T-cell (primary cell): ENCODE results near the gene PBXIP1. TPM values are rescaled to one million over a fixed set of nuclear protein-coding genes. Genes with fewer than 3 reads are reported as not detected.

Experiments used
- ATAC-seq, 4 experiments: fragments of 200-7000 bp in 3 of 4; fragments of 150-1000 bp in 1 of 4; cut with Tn5 transposase; replicated peaks in 1 of 4; 1 replicate in 3 of 4; 2 replicates in 1 of 4; pipeline ENCODE4 v1.10.0; 2021; ENCODE audit warnings: moderate library complexity in 3 of 4, mild to moderate bottlenecking in 2 of 4, moderate number of reproducible peaks in 1 of 4
- CTCF ChIA-PET, 2 donors: fragments of 300-600 bp; sonication (Branson Sonifier 250); formaldehyde crosslinking; loops; one replicate each; lab custom pipeline; 2022; ENCODE audit warnings: antibody characterized with exemption in 2 of 2; lab: Charles Lee
- POLR2A ChIA-PET, 2 donors: fragments of 300-600 bp; sonication (Branson Sonifier 250); formaldehyde crosslinking; loops; one replicate each; lab custom pipeline; 2022; ENCODE audit warnings: antibody characterized with exemption in 2 of 2; lab: Charles Lee
- DNase-seq, 35 experiments: peaks; one replicate each; pipeline versions ENCODE4 v3.0.0 to v3.0.0-alpha.2; 2013 to 2023
- H3K27ac ChIP-seq: one replicate; pipeline ENCODE4 v1.5.1; 2013; ENCODE audit warnings: low read length
- H3K27me3 ChIP-seq, 2 experiments: replicated peaks in 1 of 2; 1 replicate in 1 of 2; 2 replicates in 1 of 2; pipeline versions ENCODE4 v1.6.1 to v1.7.0; 2013; ENCODE audit warnings: low read length in 1 of 2, mixed read lengths in 1 of 2; ENCODE audit not compliant: control insufficient read depth in 2 of 2, insufficient read depth in 2 of 2; ENCODE audit errors: extremely low read depth in 1 of 2
- H3K36me3 ChIP-seq, 2 donors: 1 replicate in 1 of 2; 2 replicates in 1 of 2; pipeline versions ENCODE4 v1.6.1 to v1.7.0; 2013; ENCODE audit warnings: low read length in 1 of 2; ENCODE audit not compliant: control insufficient read depth in 2 of 2, insufficient read depth in 1 of 2; ENCODE audit errors: extremely low read depth in 1 of 2
- H3K4me1 ChIP-seq, 2 experiments: 1 replicate in 1 of 2; 2 replicates in 1 of 2; pipeline versions ENCODE4 v1.6.1 to v1.7.0; 2013; ENCODE audit warnings: low read length in 2 of 2, mixed read lengths in 1 of 2; ENCODE audit not compliant: insufficient read depth in 2 of 2, control insufficient read depth in 1 of 2; ENCODE audit errors: extremely low read depth in 1 of 2
- H3K4me3 ChIP-seq, 2 donors: 1 replicate in 1 of 2; 2 replicates in 1 of 2; pipeline versions ENCODE4 v1.5.1 to v1.7.0; 2013; ENCODE audit warnings: mild to moderate bottlenecking in 2 of 2, low read length in 1 of 2, moderate library complexity in 1 of 2; ENCODE audit not compliant: control insufficient read depth in 1 of 2; ENCODE audit errors: extremely low read depth in 1 of 2
- H3K9me3 ChIP-seq: 2 replicates; pipeline ENCODE4 v1.7.0; 2013
- H3K27ac Mint-ChIP-seq, 2 donors: one replicate each; pipeline ENCODE4 v1.8.0; 2020 to 2021; ENCODE audit warnings: mild to moderate bottlenecking in 2 of 2, mixed read lengths in 2 of 2
- H3K27me3 Mint-ChIP-seq, 2 donors: one replicate each; pipeline ENCODE4 v1.8.0; 2021 to 2022; ENCODE audit warnings: mixed read lengths in 2 of 2
- H3K36me3 Mint-ChIP-seq: one replicate; pipeline ENCODE4 v1.8.0; 2021; ENCODE audit warnings: mixed read lengths
- H3K4me1 Mint-ChIP-seq, 3 donors: one replicate each; pipeline ENCODE4 v1.8.0; 2020 to 2022; ENCODE audit warnings: mixed read lengths in 3 of 3, mild to moderate bottlenecking in 1 of 3
- H3K4me3 Mint-ChIP-seq, 3 donors: one replicate each; pipeline ENCODE4 v1.8.0; 2020 to 2022; ENCODE audit warnings: mild to moderate bottlenecking in 3 of 3, mixed read lengths in 3 of 3, moderate library complexity in 3 of 3
- H3K9me3 Mint-ChIP-seq, 3 donors: one replicate each; pipeline ENCODE4 v1.8.0; 2020 to 2022; ENCODE audit warnings: mixed read lengths in 3 of 3
- WGBS: methylation state at CpG from one replicate; pipeline ENCODE4 v1.1.5; 2013; ENCODE audit warnings: missing lambda C conversion rate; ENCODE audit not compliant: insufficient coverage; 5-methylcytosine and 5-hydroxymethylcytosine counted together
- total RNA-seq, 35 experiments: library from RNA in 6 of 35; stranded (reverse) in 6 of 35; fragments of 120-200 nt in 1 of 35; gene quantifications; one replicate each; pipeline versions ENCODE4 v1.2.1 to v1.2.4 and lab custom pipeline; 2013 to 2026

Gene PBXIP1
- total RNA-seq, 5 donors from 2014 or later (not counting 1 experiment from before 2014, with no cell fraction given), result 299 to 450 (median 328) TPM

- no peaks in the 10 kb centered on the region for H3K27me3 ChIP-seq
- peak overlapping the region; percentile 72 to 97 for H3K4me3 ChIP-seq
- DNase-seq (peak in 1 of 35 experiments; percentile 42), ATAC-seq (no peak)
- CTCF ChIA-PET, result interaction anchor here (0.6 to 2.1 kb wide), 6 partner anchors 10 to 1014 kb away, joined by 3 to 29 read pairs (median 6); partner anchors contain the start of genes FLAD1 (in 1 of the 2), PBXIP1 (in 1 of the 2) and RAB13 (in 1 of the 2)
- H3K9me3 Mint-ChIP-seq, result no peaks in the 10 kb centered on the region
- H3K36me3 Mint-ChIP-seq, result no peaks in the 10 kb centered on the region
- no peaks in the 10 kb centered on the region for H3K27me3 Mint-ChIP-seq
- H3K4me1 Mint-ChIP-seq, result peaks cover 39 to 47% (median 45%) of the 10 kb centered on the region in 3 donors
- POLR2A ChIA-PET, result interaction anchor here in 1 of 2 donors (0.6 to 0.7 kb wide), 3 partner anchors 20 to 46 kb away, joined by 3 to 4 read pairs (median 3); no protein-coding TSS in a partner anchor
- H3K27ac ChIP-seq, result peak overlapping the region; percentile 95
- H3K4me3 Mint-ChIP-seq, result peak overlapping the region; percentile 84 to 89 (median 86)
- H3K36me3 ChIP-seq, result no peaks in the 10 kb centered on the region
- H3K9me3 ChIP-seq, result no peaks in the 10 kb centered on the region
- H3K27ac Mint-ChIP-seq, result peak overlapping the region; percentile 92 to 94
- WGBS, result 7% methylated on average over 2 of the region's 13 CpGs
- H3K4me1 ChIP-seq, result peaks cover 21 to 75% of the 10 kb centered on the region in 2 experiments
These were observed 44.5 kb upstream of the PBXIP1 start for GRCh38 chr1:155000411-155000725.

DNA sequence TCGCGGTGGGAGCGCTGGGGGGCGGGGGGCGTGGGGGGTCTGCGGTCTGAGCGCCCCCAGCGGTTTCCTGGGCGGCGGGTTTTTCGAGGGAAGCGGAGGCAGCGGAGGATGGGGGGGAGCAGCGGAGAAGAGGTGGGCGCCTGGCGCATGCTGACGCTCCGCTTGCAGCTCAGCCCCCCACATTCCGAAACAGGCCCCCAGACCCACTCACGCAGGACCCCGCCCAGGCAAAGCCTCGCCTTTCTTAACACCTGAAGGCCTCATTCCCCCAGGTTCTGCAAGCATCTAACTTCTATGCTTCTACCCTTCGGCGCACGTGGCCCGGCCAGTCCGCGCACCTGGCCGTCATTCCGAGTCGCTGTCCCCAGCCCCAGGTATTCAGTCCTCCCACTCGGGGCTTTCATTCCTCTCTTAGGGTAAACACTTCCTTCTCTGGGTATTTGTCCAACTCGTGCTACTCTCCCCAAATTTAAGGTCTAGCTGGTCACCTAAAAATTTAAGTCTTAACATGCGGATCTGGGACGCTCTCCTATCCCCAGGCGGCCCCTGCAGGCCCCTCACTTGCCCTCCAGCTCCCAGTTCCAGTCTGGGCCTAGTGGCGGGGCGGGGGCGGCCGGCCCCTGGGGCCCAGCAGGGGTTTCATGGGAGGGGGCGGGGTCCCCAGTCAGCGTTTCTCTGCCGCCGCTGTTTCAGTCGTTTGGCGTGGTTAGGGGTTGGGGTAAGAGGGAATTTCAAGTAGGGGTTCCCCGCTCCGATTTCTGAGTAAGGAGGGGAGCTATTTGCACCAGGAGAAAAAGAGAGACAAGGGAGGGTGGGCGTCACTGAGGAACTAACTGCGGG, 43.9 kb upstream of the PBXIP1 start:
- Mint-ChIP-seq H3K9me3 (no peaks in the 10 kb centered on the region), H3K4me3 (peak overlapping the region; percentile 68 to 89 (median 86)), H3K4me1 (peaks cover 35 to 41% (median 41%) of the 10 kb centered on the region in 3 donors), H3K27ac (peak overlapping the region; percentile 92 to 94), H3K36me3 (no peaks in the 10 kb centered on the region), H3K27me3 (no peaks in the 10 kb centered on the region)
- Histone ChIP-seq H3K4me3 (peak overlapping the region; percentile 66 to 97), H3K4me1 (peaks cover 17 to 69% of the 10 kb centered on the region in 2 experiments), H3K27me3 (no peaks in the 10 kb centered on the region), H3K9me3 (no peaks in the 10 kb centered on the region), H3K27ac (peak overlapping the region; percentile 95), H3K36me3 (no peaks in the 10 kb centered on the region)
- 2% methylated on average over 29 of the region's 50 CpGs for WGBS
- ChIA-PET POLR2A (interaction anchor here in 1 of 2 donors (0.6 to 0.7 kb wide), 3 partner anchors 21 to 47 kb away, joined by 3 to 4 read pairs (median 3); no protein-coding TSS in a partner anchor), CTCF (interaction anchor here (0.5 to 2.1 kb wide), 13 partner anchors 9 to 1013 kb away, joined by 3 to 29 read pairs (median 5); partner anchors contain the start of genes FLAD1 (in 1 of the 2), PBXIP1 (in 1 of the 2) and RAB13 (in 1 of the 2))
- ATAC-seq (peak in 1 of 4 experiments; percentile 5), DNase-seq (peak in 5 of 35 experiments; percentile 30 to 72 (median 39))

GRCh38 chr1:154998818-154999570, 43.1 kb upstream of the PBXIP1 start:
- ChIA-PET POLR2A (no interaction called here), CTCF (interaction anchor here (0.6 to 2.1 kb wide), 14 partner anchors 8 to 956 kb away, joined by 3 to 29 read pairs (median 4); partner anchors contain the start of genes FLAD1 (in 1 of the 2) and PBXIP1 (in 1 of the 2))
- H3K4me3 ChIP-seq, result peak overlapping the region; percentile 64 to 97
- H3K4me1 ChIP-seq, result peaks cover 9 to 61% of the 10 kb centered on the region in 2 experiments
- H3K9me3 Mint-ChIP-seq, result no peaks in the 10 kb centered on the region
- DNase-seq, result peak in 27 of 35 experiments; percentile 32 to 76 (median 54)
- 14% methylated on average over 31 of the region's 40 CpGs for WGBS
- peaks cover 27 to 33% (median 33%) of the 10 kb centered on the region in 3 donors for H3K4me1 Mint-ChIP-seq
- H3K27ac ChIP-seq, result peak overlapping the region; percentile 95
- no peaks in the 10 kb centered on the region for H3K36me3 ChIP-seq
- H3K9me3 ChIP-seq, result no peaks in the 10 kb centered on the region
- peak overlapping the region; percentile 68 to 89 (median 81) for H3K4me3 Mint-ChIP-seq
- H3K27me3 Mint-ChIP-seq, result no peaks in the 10 kb centered on the region
- ATAC-seq, result peak in 1 of 4 experiments; percentile 3
- H3K27me3 ChIP-seq, result no peaks in the 10 kb centered on the region
- peak overlapping the region; percentile 88 to 91 for H3K27ac Mint-ChIP-seq
- no peaks in the 10 kb centered on the region for H3K36me3 Mint-ChIP-seq

DNA sequence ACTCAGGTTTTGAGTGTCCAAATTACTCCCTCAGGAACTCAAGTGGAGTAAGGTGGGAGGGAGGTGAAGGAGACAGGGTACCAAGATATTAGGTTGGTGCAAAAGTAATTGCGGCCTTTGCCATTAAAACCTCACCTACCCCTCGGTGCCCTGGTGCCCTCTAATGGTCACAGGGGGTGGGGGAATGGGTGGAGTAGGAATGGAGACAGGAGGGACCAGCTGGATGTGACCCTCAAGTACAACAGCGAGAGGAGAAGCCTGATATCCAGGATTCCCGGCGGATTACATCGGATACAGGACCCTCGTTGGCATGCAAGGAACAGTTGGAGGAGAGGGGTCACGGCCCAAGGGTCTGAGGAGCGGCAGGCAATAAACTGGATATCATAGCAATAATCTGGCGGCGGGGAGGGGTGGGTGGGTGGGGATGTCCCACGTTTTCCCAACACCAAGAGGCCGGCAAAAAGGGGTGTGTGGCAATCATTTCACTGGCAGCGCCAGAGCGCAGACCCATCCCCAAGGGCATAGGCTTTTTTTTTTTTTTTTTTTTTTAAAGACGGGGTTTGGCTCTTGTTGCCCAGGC, 42.4 kb upstream of the PBXIP1 start:
- DNase-seq (no peak), ATAC-seq (no peak)
- Mint-ChIP-seq H3K9me3 (no peaks in the 10 kb centered on the region), H3K36me3 (no peaks in the 10 kb centered on the region), H3K4me3 (peak overlapping the region in 2 of 3 donors; percentile 13 to 89), H3K4me1 (peaks cover 22 to 28% (median 28%) of the 10 kb centered on the region in 3 donors), H3K27ac (peak overlapping the region; percentile 52 to 91), H3K27me3 (no peaks in the 10 kb centered on the region)
- Histone ChIP-seq H3K4me3 (no peak overlapping the region), H3K27me3 (no peaks in the 10 kb centered on the region), H3K9me3 (no peaks in the 10 kb centered on the region), H3K27ac (no peak overlapping the region), H3K36me3 (peaks cover 0 to 2% of the 10 kb centered on the region in 2 donors), H3K4me1 (peaks cover 6 to 54% of the 10 kb centered on the region in 2 experiments)
- ChIA-PET POLR2A (no interaction called here), CTCF (interaction anchor here (0.6 to 2.1 kb wide), 10 partner anchors 12 to 957 kb away, joined by 3 to 29 read pairs (median 6); partner anchors contain the start of genes FLAD1 (in 1 of the 2) and PBXIP1 (in 1 of the 2))
- WGBS, result no CpG with 5 or more reads among the region's 16 CpGs

DNA sequence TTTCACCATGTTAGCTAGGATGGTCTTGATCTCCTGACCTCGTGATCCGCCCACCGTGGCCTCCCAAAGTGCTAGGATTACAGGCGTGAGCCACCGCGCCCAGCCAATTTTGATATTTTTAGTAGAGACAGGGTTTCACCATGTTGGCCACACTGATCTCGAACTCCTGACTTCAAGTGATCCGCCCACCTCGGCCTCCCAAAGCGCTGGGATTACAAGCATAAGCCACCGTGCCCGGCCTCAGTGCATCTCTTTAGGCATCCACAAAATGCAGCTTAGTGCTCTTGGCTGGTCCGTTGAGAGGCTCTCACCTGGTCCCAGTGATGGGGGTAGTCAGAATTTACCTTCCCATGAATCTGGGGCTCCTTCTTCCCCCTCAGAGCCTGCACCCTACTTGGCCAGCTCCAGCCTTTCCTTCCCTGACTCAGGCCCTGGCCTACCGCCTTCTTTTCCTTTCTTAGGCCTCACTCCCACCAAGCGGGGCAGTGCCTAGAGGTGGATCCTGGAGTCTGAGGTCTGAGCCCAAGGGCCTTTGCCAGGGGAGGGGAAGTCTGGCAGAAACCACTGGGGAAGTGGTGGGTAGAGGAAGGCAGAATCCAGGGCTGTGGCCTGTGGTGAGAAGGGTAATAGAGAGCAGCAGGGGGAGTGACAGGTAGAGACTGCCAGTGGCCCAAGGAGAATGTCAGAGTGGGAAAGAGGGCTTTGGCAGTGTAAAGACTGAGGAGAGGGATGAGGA, 41.2 kb upstream of the PBXIP1 start:
- H3K9me3 Mint-ChIP-seq, result no peaks in the 10 kb centered on the region
- H3K4me1 Mint-ChIP-seq, result peaks cover 22 to 28% (median 28%) of the 10 kb centered on the region in 3 donors
- ATAC-seq, result no peak
- no peaks in the 10 kb centered on the region for H3K27me3 Mint-ChIP-seq
- Histone ChIP-seq H3K4me3 (no peak overlapping the region), H3K9me3 (no peaks in the 10 kb centered on the region), H3K4me1 (peaks cover 6 to 47% of the 10 kb centered on the region in 2 experiments), H3K27ac (no peak overlapping the region), H3K36me3 (peaks cover 2 to 4% of the 10 kb centered on the region in 2 donors), H3K27me3 (no peaks in the 10 kb centered on the region)
- H3K36me3 Mint-ChIP-seq, result no peaks in the 10 kb centered on the region
- ChIA-PET CTCF (interaction anchor here (0.6 to 1.1 kb wide), 2 partner anchors 41 to 55 kb away, joined by 3 to 5 read pairs; partner anchors contain the start of gene PBXIP1 (in 1 of the 2)), POLR2A (interaction anchor here (0.7 to 0.9 kb wide), 2 partner anchors 45 kb away, joined by 3 to 6 read pairs; no protein-coding TSS in a partner anchor)
- DNase-seq, result no peak
- H3K4me3 Mint-ChIP-seq, result peak overlapping the region in 1 of 3 donors; percentile 31
- WGBS, result 93% methylated on average over 6 of the region's 15 CpGs
- H3K27ac Mint-ChIP-seq, result peak overlapping the region; percentile 23 to 37
